ENCODE data around the gene ATF3. TPM values are rescaled to one million over a fixed set of nuclear protein-coding genes. Genes with fewer than 3 reads are reported as not detected.

ATF3 gene
- total RNA-seq, 2 experiments from 2014 or later = 21.6 to 21.8 TPM

GRCh38 chr1:212669600-212669999 lies 61.0 kb downstream of the ATF3 start:
- Mint-ChIP-seq H3K27ac (no peak overlapping the region), H3K27me3 (no peaks in the 10 kb centered on the region), H3K4me3 (no peak overlapping the region), H3K36me3 (ENCODE audit: low read depth) (no peaks in the 10 kb centered on the region), H3K4me1 (peaks cover 57% of the 10 kb centered on the region), H3K9me3 (no peaks in the 10 kb centered on the region)
- no peak for DNase-seq
- POLR2A ChIA-PET = no interaction called here
- CTCF ChIA-PET = interaction anchor here (6.0 kb wide), 1 partner anchor 8 kb away, joined by 33 read pairs; no protein-coding TSS in a partner anchor

GRCh38 chr1:212670301-212670700 lies 61.7 kb downstream of the ATF3 start:
- Mint-ChIP-seq H3K9me3 (no peaks in the 10 kb centered on the region), H3K4me1 (peaks cover 50% of the 10 kb centered on the region), H3K36me3 (ENCODE audit: low read depth) (no peaks in the 10 kb centered on the region), H3K27me3 (no peaks in the 10 kb centered on the region), H3K27ac (no peak overlapping the region), H3K4me3 (no peak overlapping the region)
- ChIA-PET POLR2A (no interaction called here), CTCF (interaction anchor here (6.0 kb wide), 1 partner anchor 7 kb away, joined by 33 read pairs; no protein-coding TSS in a partner anchor)
- no peak for DNase-seq

Other genes starting within 250 kb of the ATF3 start
- gene PACC1, start 193.9 kb upstream of the ATF3 start, total RNA-seq = 10 to 100 TPM; 11.4 to 12.1 TPM
- gene NENF, start 175.8 kb upstream of the ATF3 start, total RNA-seq = 10 to 100 TPM; 25.6 to 28.5 TPM
- 10 to 100 TPM; 56.5 to 56.7 TPM for gene BATF3, start 91.1 kb downstream of the ATF3 start, total RNA-seq
- 10 to 100 TPM; 36.4 to 38.1 TPM for gene NSL1, start 183.0 kb downstream of the ATF3 start, total RNA-seq
- gene TATDN3, start 183.1 kb downstream of the ATF3 start, total RNA-seq = 10 to 100 TPM; 18.6 to 20.2 TPM
- gene SPATA45, start 238.9 kb downstream of the ATF3 start, total RNA-seq = not detected
- 10 to 100 TPM; 11.7 to 14.2 TPM for gene FLVCR1, start 249.5 kb downstream of the ATF3 start, total RNA-seq

Measured in activated CD4-positive, alpha-beta memory T cell treated with anti-CD3 and anti-CD28 coated beads, Interleukin-2, amount 10 ng/mL, durations not matched to agents 7 days and 5 days (primary cell).